Large intestine (tissue), 3 donors: ENCODE measurements around the gene CREB3L2. TPM values are rescaled to one million over a fixed set of nuclear protein-coding genes. Genes with fewer than 3 reads are reported as not detected.

Experiments used
- DNase-seq, 2 donors: peaks; one replicate each; pipeline versions ENCODE4 v3.0.0 to v3.0.0-alpha.2; 2013
- H3K27ac ChIP-seq: one replicate; pipeline ENCODE4 v1.5.1; 2013; ENCODE audit warnings: low read length
- H3K27me3 ChIP-seq: 2 replicates; pipeline ENCODE4 v1.6.1; 2013; ENCODE audit warnings: low read length; ENCODE audit not compliant: control insufficient read depth, insufficient read depth
- H3K36me3 ChIP-seq: 2 replicates; pipeline ENCODE4 v1.6.1; 2013; ENCODE audit warnings: low read length; ENCODE audit not compliant: control insufficient read depth, insufficient read depth
- H3K4me1 ChIP-seq: one replicate; pipeline ENCODE4 v1.6.1; 2013; ENCODE audit warnings: low read length; ENCODE audit not compliant: control insufficient read depth, insufficient read depth
- H3K4me3 ChIP-seq: one replicate; pipeline ENCODE4 v1.5.1; 2013; ENCODE audit warnings: low read length
- H3K9me3 ChIP-seq: one replicate; pipeline ENCODE4 v1.6.1; 2013; ENCODE audit warnings: mild to moderate bottlenecking, low read depth, low read length, moderate library complexity; ENCODE audit not compliant: control insufficient read depth
- WGBS: methylation state at CpG from one replicate; pipeline ENCODE4 v1.1.5; 2013; ENCODE audit warnings: low lambda C conversion rate; ENCODE audit not compliant: insufficient coverage; 5-methylcytosine and 5-hydroxymethylcytosine counted together
- polyA plus RNA-seq: library from polyadenylated mRNA; unstranded; fragments of 120-200 nt; gene quantifications from one replicate; pipeline ENCODE4 v1.2.1, GENCODE V29; 2013

Gene CREB3L2
- polyA plus RNA-seq, 1 donor, result 49.3 TPM

DNA sequence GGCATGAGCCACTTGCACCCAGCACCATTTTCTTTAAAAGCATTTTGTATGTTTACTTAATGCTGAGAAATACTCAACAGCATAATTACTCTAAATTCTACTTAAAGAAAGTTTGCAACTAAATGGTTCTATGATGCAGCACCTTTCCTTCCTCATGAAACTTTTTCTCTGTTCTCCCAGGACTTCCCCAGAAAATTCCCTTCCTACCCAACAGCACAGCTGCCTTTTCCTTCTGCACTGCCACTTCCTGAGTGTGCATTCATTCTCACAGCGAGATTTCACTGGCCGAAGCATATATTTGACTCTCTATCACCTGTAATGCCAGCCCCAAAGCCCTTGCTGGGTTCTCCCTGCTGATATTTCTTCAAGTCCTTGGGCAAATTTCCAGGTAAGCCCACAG lies 113.6 kb downstream of the CREB3L2 start:
- WGBS, result no CpG with 5 or more reads among the region's 2 CpGs
- H3K9me3 ChIP-seq, result no peaks in the 10 kb centered on the region
- no peak for DNase-seq
- H3K4me3 ChIP-seq, result no peak overlapping the region
- H3K4me1 ChIP-seq, result no peaks in the 10 kb centered on the region
- H3K27me3 ChIP-seq, result no peaks in the 10 kb centered on the region
- H3K27ac ChIP-seq, result no peak overlapping the region
- peaks cover 57% of the 10 kb centered on the region for H3K36me3 ChIP-seq

DNA sequence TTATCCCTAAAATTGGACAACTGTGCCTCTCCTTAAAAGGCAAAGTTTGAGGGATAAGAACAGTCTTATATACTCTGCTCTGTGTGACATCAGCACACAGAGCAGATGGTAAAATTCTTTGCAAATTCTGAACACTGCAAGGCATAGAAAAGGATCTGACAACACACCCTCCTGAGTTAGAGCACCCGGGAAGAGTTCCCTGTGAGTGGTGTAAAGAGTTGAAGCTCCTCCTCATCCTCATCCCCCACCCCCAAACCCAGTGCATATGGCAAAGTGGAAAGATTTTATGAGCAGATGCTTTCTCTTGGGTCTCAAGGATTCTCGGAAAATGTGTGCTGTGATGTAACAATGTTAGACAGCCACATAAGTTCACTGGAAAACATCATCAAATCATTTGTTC lies 115.1 kb downstream of the CREB3L2 start:
- no CpG with 5 or more reads among the region's 2 CpGs for WGBS
- DNase-seq, result no peak
- Histone ChIP-seq H3K4me1 (no peaks in the 10 kb centered on the region), H3K36me3 (peaks cover 65% of the 10 kb centered on the region), H3K4me3 (no peak overlapping the region), H3K27ac (peak overlapping the region; percentile 4), H3K27me3 (no peaks in the 10 kb centered on the region), H3K9me3 (peaks cover 7% of the 10 kb centered on the region)

- DNase-seq, result no peak
- Histone ChIP-seq H3K9me3 (peaks cover 7% of the 10 kb centered on the region), H3K27ac (no peak overlapping the region), H3K36me3 (peaks cover 68% of the 10 kb centered on the region), H3K4me1 (no peaks in the 10 kb centered on the region), H3K27me3 (no peaks in the 10 kb centered on the region), H3K4me3 (no peak overlapping the region)
- 83% methylated on average over 1 of the region's 3 CpGs for WGBS
Measured at GRCh38 chr7:137886281-137886680, 115.6 kb downstream of the CREB3L2 start.

DNA sequence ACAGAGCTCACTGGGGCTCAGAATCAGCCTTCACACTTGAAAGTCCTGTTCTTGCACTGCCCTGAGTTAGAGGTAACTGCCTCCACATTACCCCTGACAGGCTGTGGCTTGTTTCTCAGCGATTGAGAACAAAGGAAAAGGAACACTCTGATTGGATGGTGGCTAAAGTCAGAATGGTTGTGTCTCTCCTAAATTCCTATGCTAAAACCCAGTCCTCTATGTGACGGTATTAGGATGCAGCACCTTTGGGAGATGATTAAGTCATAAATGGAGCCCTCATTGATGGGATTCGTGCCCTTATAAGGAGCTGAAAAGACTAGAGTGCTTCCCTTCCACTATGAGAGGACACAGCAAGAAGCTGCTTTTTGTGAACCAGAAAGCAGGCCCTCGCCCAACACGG lies 116.2 kb downstream of the CREB3L2 start:
- WGBS, result no CpG with 5 or more reads among the region's 5 CpGs
- H3K36me3 ChIP-seq, result peaks cover 74% of the 10 kb centered on the region
- H3K9me3 ChIP-seq, result peaks cover 7% of the 10 kb centered on the region
- no peaks in the 10 kb centered on the region for H3K4me1 ChIP-seq
- no peak for DNase-seq
- no peak overlapping the region for H3K4me3 ChIP-seq
- H3K27me3 ChIP-seq, result no peaks in the 10 kb centered on the region
- H3K27ac ChIP-seq, result no peak overlapping the region

GRCh38 chr7:137882806-137883205 lies 119.1 kb downstream of the CREB3L2 start:
- Histone ChIP-seq H3K9me3 (peaks cover 7% of the 10 kb centered on the region), H3K27me3 (no peaks in the 10 kb centered on the region), H3K4me1 (no peaks in the 10 kb centered on the region), H3K4me3 (no peak overlapping the region), H3K27ac (no peak overlapping the region), H3K36me3 (peaks cover 85% of the 10 kb centered on the region)
- no peak for DNase-seq

DNA sequence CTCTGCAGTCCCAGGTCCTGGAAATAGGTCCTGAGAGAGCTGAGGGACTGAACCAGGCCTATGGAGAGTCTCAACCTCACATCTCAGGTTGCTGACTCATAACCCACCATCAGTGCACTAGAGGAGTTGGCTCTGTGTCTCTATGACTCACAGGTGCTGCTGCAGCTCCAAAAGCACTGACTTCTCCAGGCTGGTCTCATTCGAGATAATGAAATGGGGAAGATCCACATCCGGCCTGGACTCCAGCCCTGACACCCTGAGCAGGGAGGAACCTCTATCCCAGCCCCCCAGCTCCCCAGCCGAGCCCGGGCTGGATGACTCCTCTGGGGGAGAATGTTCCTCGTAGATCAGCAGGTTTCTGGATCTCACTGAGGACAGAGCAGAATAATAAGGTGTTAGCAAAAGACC lies 119.6 kb downstream of the CREB3L2 start:
- peaks cover 7% of the 10 kb centered on the region for H3K9me3 ChIP-seq
- no peak for DNase-seq
- H3K4me1 ChIP-seq, result no peaks in the 10 kb centered on the region
- no CpG with 5 or more reads among the region's 5 CpGs for WGBS
- H3K4me3 ChIP-seq, result no peak overlapping the region
- no peak overlapping the region for H3K27ac ChIP-seq
- no peaks in the 10 kb centered on the region for H3K27me3 ChIP-seq
- peaks cover 91% of the 10 kb centered on the region for H3K36me3 ChIP-seq

- H3K4me1 ChIP-seq, result no peaks in the 10 kb centered on the region
- WGBS, result no CpG with 5 or more reads among the region's 8 CpGs
- no peak for DNase-seq
- H3K36me3 ChIP-seq, result peaks cover 88% of the 10 kb centered on the region
- H3K9me3 ChIP-seq, result peaks cover 7% of the 10 kb centered on the region
- no peak overlapping the region for H3K27ac ChIP-seq
- no peak overlapping the region for H3K4me3 ChIP-seq
- H3K27me3 ChIP-seq, result no peaks in the 10 kb centered on the region
Measured at GRCh38 chr7:137881607-137882260, 120.2 kb downstream of the CREB3L2 start.

- Histone ChIP-seq H3K9me3 (peaks cover 7% of the 10 kb centered on the region), H3K27ac (no peak overlapping the region), H3K27me3 (no peaks in the 10 kb centered on the region), H3K4me3 (no peak overlapping the region), H3K36me3 (peaks cover 85% of the 10 kb centered on the region), H3K4me1 (no peaks in the 10 kb centered on the region)
- no peak for DNase-seq
- WGBS, result 100% methylated on average over 2 of the region's 5 CpGs
Measured at GRCh38 chr7:137880432-137880831, 121.5 kb downstream of the CREB3L2 start.

- no peak for DNase-seq
- H3K36me3 ChIP-seq, result peaks cover 82% of the 10 kb centered on the region
- no peaks in the 10 kb centered on the region for H3K27me3 ChIP-seq
- 100% methylated on average over 1 of the region's 20 CpGs for WGBS
- H3K9me3 ChIP-seq, result peaks cover 7% of the 10 kb centered on the region
- no peak overlapping the region for H3K27ac ChIP-seq
- H3K4me1 ChIP-seq, result no peaks in the 10 kb centered on the region
- H3K4me3 ChIP-seq, result no peak overlapping the region
Measured at GRCh38 chr7:137879357-137880158, 122.3 kb downstream of the CREB3L2 start.

- H3K9me3 ChIP-seq, result peaks cover 7% of the 10 kb centered on the region
- peak in 1 of 2 donors; percentile 9 for DNase-seq
- H3K4me3 ChIP-seq, result no peak overlapping the region
- H3K36me3 ChIP-seq, result peaks cover 86% of the 10 kb centered on the region
- H3K4me1 ChIP-seq, result no peaks in the 10 kb centered on the region
- H3K27me3 ChIP-seq, result no peaks in the 10 kb centered on the region
- no peak overlapping the region for H3K27ac ChIP-seq
- no CpG with 5 or more reads among the region's 8 CpGs for WGBS
Measured at GRCh38 chr7:137878333-137878961, 123.4 kb downstream of the CREB3L2 start.
